HCT116 (cell line): ENCODE results near the gene KANSL3. TPM values are rescaled to one million over a fixed set of nuclear protein-coding genes. Genes with fewer than 3 reads are reported as not detected.

Experiments used
- ATAC-seq: fragments of 200-7000 bp; cut with Tn5 transposase; 2 replicates; pipeline ENCODE4 v1.9.1; 2020; ENCODE audit warnings: mild to moderate bottlenecking, moderate library complexity
- BruUV-seq: library from RNA; stranded (reverse); fragments of 400-500 nt; replicated peaks from 2 replicates; lab custom pipeline; 2021; lab: Mats Ljungman, UMichigan
- CTCF ChIA-PET: fragments of 300-600 bp; sonication (Branson Sonifier 250); formaldehyde crosslinking; loops from one replicate; lab custom pipeline; 2021; ENCODE audit warnings: antibody characterized with exemption; lab: Charles Lee
- POLR2A ChIA-PET: fragments of 300-600, 350-600 bp; sonication (Branson Sonifier 250); formaldehyde crosslinking; loops from one replicate; lab custom pipeline; 2021; ENCODE audit warnings: antibody characterized with exemption; lab: Charles Lee
- RAD21 ChIA-PET, 2 experiments: fragments of 300-600 bp; sonication (Branson Sonifier 250); formaldehyde crosslinking; loops; one replicate each; lab custom pipeline; 2023; ENCODE audit warnings: low total read pairs in 2 of 2; ENCODE audit not compliant: uncharacterized antibody in 2 of 2, unreplicated experiment in 2 of 2, low non-redundant PET in 1 of 2; lab: Charles Lee
- DNase-seq: peaks from one replicate; pipeline ENCODE4 v3.0.0-alpha.2; 2010; ENCODE audit warnings: low read depth, low spot score
- H2AFZ ChIP-seq: fragments of 200-600 bp; shearing (Covaris generic), sonication (generic); 2 replicates; pipeline ENCODE4 v1.6.1; 2017; ENCODE audit warnings: low read depth, mixed run types, mixed read lengths, antibody characterized with exemption, low read length; ENCODE audit not compliant: poor library complexity, severe bottlenecking
- H3K27ac ChIP-seq: 2 replicates; pipeline ENCODE4 v1.5.1; 2012; ENCODE audit warnings: low read depth, low read length
- H3K27me3 ChIP-seq: fragments of 200-600 bp; sonication (generic); 2 replicates; pipeline ENCODE4 v1.6.1; 2016; ENCODE audit warnings: mixed run types, low read length, mixed read lengths; ENCODE audit not compliant: insufficient read depth
- H3K36me3 ChIP-seq, 2 experiments: fragments of 200-500 bp in 1 of 2; fragments of 200-600 bp in 1 of 2; sonication (Bioruptor generic) in 1 of 2; sonication (generic) in 1 of 2; 2 replicates each; pipeline versions ENCODE4 v1.5.1 to v1.6.1; 2014 to 2016; ENCODE audit warnings: low read length in 2 of 2, inconsistent platforms in 1 of 2, mixed read lengths in 1 of 2, mixed run types in 1 of 2; ENCODE audit not compliant: insufficient read depth in 2 of 2, control insufficient read depth in 1 of 2
- H3K4me1 ChIP-seq, 2 experiments: fragments of 200-600 bp in 1 of 2; sonication (generic) in 1 of 2; 2 replicates each; pipeline versions ENCODE4 v1.5.1 to v1.6.1; 2012 to 2017; ENCODE audit warnings: low read length in 2 of 2, inconsistent platforms in 1 of 2, mild to moderate bottlenecking in 1 of 2, mixed read lengths in 1 of 2, mixed run types in 1 of 2, moderate library complexity in 1 of 2; ENCODE audit not compliant: insufficient read depth in 2 of 2, control insufficient read depth in 1 of 2
- H3K4me2 ChIP-seq: fragments of 200-600 bp; sonication (generic); 2 replicates; pipeline ENCODE4 v1.6.1; 2017; ENCODE audit warnings: mixed run types, low read length, mixed read lengths
- H3K4me3 ChIP-seq, 2 experiments: fragments of 200-600 bp in 1 of 2; sonication (generic) in 1 of 2; replicated peaks in 1 of 2; 2 replicates each; pipeline ENCODE4 v1.5.1; 2011 to 2016; ENCODE audit warnings: low read length in 2 of 2, control low read depth in 1 of 2, low read depth in 1 of 2, mild to moderate bottlenecking in 1 of 2, mixed read lengths in 1 of 2, mixed run types in 1 of 2
- H3K79me2 ChIP-seq: fragments of 200-600 bp; sonication (generic); 2 replicates; pipeline ENCODE4 v1.6.1; 2017; ENCODE audit warnings: mild to moderate bottlenecking, mixed run types, low read length, moderate library complexity, mixed read lengths; ENCODE audit not compliant: insufficient read depth
- H3K9ac ChIP-seq: fragments of 200-600 bp; sonication (generic); 2 replicates; pipeline ENCODE4 v1.6.1; 2016; ENCODE audit warnings: low read length, mixed read lengths
- H3K9me2 ChIP-seq: fragments of 200-600 bp; sonication (generic), shearing (Covaris generic); 2 replicates; pipeline ENCODE4 v1.6.1; 2017; ENCODE audit warnings: mixed run types, mild to moderate bottlenecking, moderate library complexity; ENCODE audit not compliant: insufficient read depth
- H3K9me3 ChIP-seq, 2 experiments: fragments of 200-500 bp in 1 of 2; fragments of 200-600 bp in 1 of 2; sonication (Bioruptor generic) in 1 of 2; sonication (generic) in 1 of 2; 2 replicates each; pipeline ENCODE4 v1.6.1; 2014 to 2017; ENCODE audit warnings: low read length in 2 of 2, mixed read lengths in 2 of 2, inconsistent platforms in 1 of 2, low read depth in 1 of 2, mild to moderate bottlenecking in 1 of 2, mixed run types in 1 of 2, moderate library complexity in 1 of 2; ENCODE audit not compliant: control insufficient read depth in 1 of 2, insufficient read depth in 1 of 2
- H4K20me1 ChIP-seq: fragments of 200-600 bp; sonication (generic), shearing (Covaris generic); 2 replicates; pipeline ENCODE4 v1.6.1; 2017; ENCODE audit warnings: mixed run types, mild to moderate bottlenecking, moderate library complexity; ENCODE audit not compliant: insufficient read depth
- ATF3 ChIP-seq: IDR thresholded peaks from 2 replicates; pipeline ENCODE4 v1.6.1; 2012
- CBX3 ChIP-seq: IDR thresholded peaks from 2 replicates; pipeline ENCODE4 v1.6.1; 2012; ENCODE audit warnings: low read depth
- CEBPB ChIP-seq: IDR thresholded peaks from 2 replicates; pipeline ENCODE4 v1.6.1; 2012; ENCODE audit warnings: low read depth
- CTCF ChIP-seq, 3 experiments: fragments of 200-600 bp in 1 of 3; sonication (generic) in 1 of 3; IDR thresholded peaks in 2 of 3; conservative IDR thresholded peaks in 1 of 3; 2 replicates each; pipeline ENCODE4 v1.5.1; 2012 to 2017; ENCODE audit warnings: low read depth in 2 of 3, low read length in 2 of 3, antibody characterized with exemption in 1 of 3, borderline replicate concordance in 1 of 3, control low read depth in 1 of 3, mild to moderate bottlenecking in 1 of 3, mixed read lengths in 1 of 3, mixed run types in 1 of 3, moderate library complexity in 1 of 3; ENCODE audit not compliant: insufficient read depth in 1 of 3
- EGR1 ChIP-seq: IDR thresholded peaks from 2 replicates; pipeline ENCODE4 v1.6.1; 2012; ENCODE audit warnings: low read depth
- ELF1 ChIP-seq: IDR thresholded peaks from 2 replicates; pipeline ENCODE4 v1.6.1; 2012; ENCODE audit warnings: low read depth, borderline replicate concordance
- EZH2 ChIP-seq: fragments of 200-600 bp; sonication (generic); IDR thresholded peaks from 2 replicates; pipeline ENCODE4 v1.6.1; 2017; ENCODE audit warnings: antibody characterized with exemption, mixed run types
- FOSL1 ChIP-seq: IDR thresholded peaks from 2 replicates; pipeline ENCODE4 v1.6.1; 2012; ENCODE audit warnings: low read depth
- JUND ChIP-seq: IDR thresholded peaks from 2 replicates; pipeline ENCODE4 v1.6.1; 2012
- MAX ChIP-seq: IDR thresholded peaks from 2 replicates; pipeline ENCODE4 v1.6.1; 2012
- POLR2A ChIP-seq: IDR thresholded peaks from 2 replicates; pipeline ENCODE4 v1.7.0; 2011; ENCODE audit warnings: borderline replicate concordance; ENCODE audit not compliant: insufficient read depth, insufficient read length; ENCODE audit errors: extremely low read depth
- RAD21 ChIP-seq: IDR thresholded peaks from 2 replicates; pipeline ENCODE4 v1.6.1; 2012; ENCODE audit warnings: low read depth, mild to moderate bottlenecking
- REST ChIP-seq: IDR thresholded peaks from 2 replicates; pipeline ENCODE4 v1.6.1; 2012; ENCODE audit warnings: low read depth
- SIN3A ChIP-seq: IDR thresholded peaks from 2 replicates; pipeline ENCODE4 v1.6.1; 2012; ENCODE audit warnings: low read depth
- SP1 ChIP-seq: IDR thresholded peaks from 2 replicates; pipeline ENCODE4 v1.6.1; 2012; ENCODE audit warnings: low read depth
- SRF ChIP-seq: IDR thresholded peaks from 2 replicates; pipeline ENCODE4 v1.6.1; 2012; ENCODE audit warnings: low read depth
- YY1 ChIP-seq: IDR thresholded peaks from 2 replicates; pipeline ENCODE4 v1.6.1; 2011; ENCODE audit warnings: low read length, low read depth, moderate library complexity, mild to moderate bottlenecking; ENCODE audit not compliant: insufficient replicate concordance; ENCODE audit errors: extremely low read depth
- ZBTB33 ChIP-seq: IDR thresholded peaks from 2 replicates; pipeline ENCODE4 v1.6.1; 2011; ENCODE audit warnings: mild to moderate bottlenecking, low read length, moderate library complexity; ENCODE audit not compliant: insufficient replicate concordance; ENCODE audit errors: extremely low read depth
- ZFX ChIP-seq: fragments of 450-650 bp; IDR thresholded peaks from 2 replicates; pipeline ENCODE4 v1.6.1; 2017
- ZNF274 ChIP-seq: fragments of 200-500 bp; sonication (Bioruptor generic); IDR thresholded peaks from 2 replicates; pipeline ENCODE4 v1.6.1; 2014; ENCODE audit warnings: mild to moderate bottlenecking, low read depth, low read length, inconsistent platforms
- intact Hi-C: fragments of 100-400 bp; cut with micrococcal nuclease; formaldehyde crosslinking; loops from 2 replicates; pipeline ENCODE4 v1.10.0; 2022
- total RNA-seq: library from RNA; stranded (reverse); gene quantifications from one replicate; pipeline ENCODE4 v1.2.1, GENCODE V29; 2021; ENCODE audit not compliant: unreplicated experiment

KANSL3 gene
- total RNA-seq, 1 experiment from 2014 or later, result 35.8 TPM

GRCh38 chr2:96668771-96669170 is 30.7 kb upstream of the KANSL3 start:
- H3K9ac ChIP-seq, result no peak overlapping the region
- RAD21 ChIA-PET, result no interaction called here
- H3K9me2 ChIP-seq, result no peaks in the 10 kb centered on the region
- 0 out of 4 replicates have a peak, but pooled peaks cover 0 to 4% of the 10 kb centered on the region in 2 experiments for H3K9me3 ChIP-seq
- H3K4me3 ChIP-seq, result no peak overlapping the region
- no peaks in the 10 kb centered on the region for H3K36me3 ChIP-seq
- H2AFZ ChIP-seq, result no peak overlapping the region
- intact Hi-C loops, result no loop called here
- CTCF ChIA-PET, result no interaction called here
- no TSS peak for BruUV-seq
- no peaks in the 10 kb centered on the region for H3K27me3 ChIP-seq
- no peaks in the 10 kb centered on the region for H4K20me1 ChIP-seq
- POLR2A ChIA-PET, result no interaction called here
- ATAC-seq (no peak), DNase-seq (no peak)
- H3K79me2 ChIP-seq, result no peaks in the 10 kb centered on the region
- no peak overlapping the region for H3K4me2 ChIP-seq
- H3K27ac ChIP-seq, result no peak overlapping the region
- H3K4me1 ChIP-seq, result peaks cover 11 to 12% of the 10 kb centered on the region in 2 experiments
- TF ChIP-seq FOSL1 (no peak), YY1 (no peak), EZH2 (no peak), EGR1 (no peak), ZNF274 (no peak), SP1 (no peak), ELF1 (no peak), ATF3 (no peak), CBX3 (no peak), ZFX (no peak), POLR2A (no peak), CTCF (IDR thresholded peaks at IDR 0.05 in 2 of 3, conservative IDR thresholded peaks at IDR 0.05 in 1 of 3; ENCODE audit: borderline replicate concordance in 1 of 3, insufficient read depth in 1 of 3, low read depth in 2 of 3, low read length in 2 of 3) (no peak), ZBTB33 (no peak), JUND (no peak), RAD21 (no peak), CEBPB (no peak), SRF (no peak), MAX (no peak), SIN3A (no peak), REST (no peak)
